HG03565 (cell line): ENCODE data around the gene OR5A1.

Source experiments
- ATAC-seq: cut with Tn5 transposase; IDR thresholded peaks from one replicate; pipeline ENCODE4 v1.9.1; 2021; ENCODE audit warnings: mild to moderate bottlenecking, moderate library complexity; ENCODE audit not compliant: unreplicated experiment

OR5A1 gene

GRCh38 chr11:59475176-59475575 lies 38.9 kb downstream of the OR5A1 start:
- ATAC-seq = no peak

- no peak for ATAC-seq
Observed at GRCh38 chr11:59479906-59480305, 43.6 kb downstream of the OR5A1 start.

- no peak for ATAC-seq
Observed at GRCh38 chr11:59480359-59480758, 44.1 kb downstream of the OR5A1 start.
